HG03039 (cell line): ENCODE results near the gene SCFD1.

Experiments used
- ATAC-seq: cut with Tn5 transposase; IDR thresholded peaks from one replicate; pipeline ENCODE4 v1.9.1; 2021; ENCODE audit warnings: mild to moderate bottlenecking, moderate library complexity; ENCODE audit not compliant: unreplicated experiment

The SCFD1 gene

GRCh38 chr14:30754778-30755177 is 132.7 kb downstream of the SCFD1 start:
- no peak for ATAC-seq

- no peak for ATAC-seq
Observed at GRCh38 chr14:30756594-30756993, 134.5 kb downstream of the SCFD1 start.

- ATAC-seq, result no peak
Observed at GRCh38 chr14:30757082-30757481, 135.0 kb downstream of the SCFD1 start.

GRCh38 chr14:30759172-30760125 is 137.3 kb downstream of the SCFD1 start:
- ATAC-seq, result no peak

- no peak for ATAC-seq
Observed at GRCh38 chr14:30763891-30764290, 141.8 kb downstream of the SCFD1 start.

DNA sequence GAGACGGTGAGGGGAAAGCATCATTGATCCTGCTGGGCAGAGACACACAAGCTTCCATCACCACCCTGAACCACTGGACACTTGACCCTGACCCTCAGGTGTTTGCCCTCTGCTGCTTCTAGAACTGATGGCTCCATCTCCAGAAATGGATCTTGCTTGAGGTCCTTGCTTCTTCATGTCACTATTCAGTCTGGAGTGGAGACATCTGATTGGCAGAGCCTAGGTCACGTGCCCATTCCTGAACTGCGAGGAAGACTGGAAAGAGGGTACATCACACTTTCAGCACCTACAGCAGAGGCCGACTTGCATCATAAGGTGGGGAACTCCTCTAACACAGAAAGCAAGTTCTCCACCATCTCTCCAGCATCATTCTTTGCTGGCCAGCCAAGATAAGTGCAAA is 145.5 kb downstream of the SCFD1 start:
- no peak for ATAC-seq

- ATAC-seq, result no peak
Observed at GRCh38 chr14:30768791-30769190, 146.7 kb downstream of the SCFD1 start.

DNA sequence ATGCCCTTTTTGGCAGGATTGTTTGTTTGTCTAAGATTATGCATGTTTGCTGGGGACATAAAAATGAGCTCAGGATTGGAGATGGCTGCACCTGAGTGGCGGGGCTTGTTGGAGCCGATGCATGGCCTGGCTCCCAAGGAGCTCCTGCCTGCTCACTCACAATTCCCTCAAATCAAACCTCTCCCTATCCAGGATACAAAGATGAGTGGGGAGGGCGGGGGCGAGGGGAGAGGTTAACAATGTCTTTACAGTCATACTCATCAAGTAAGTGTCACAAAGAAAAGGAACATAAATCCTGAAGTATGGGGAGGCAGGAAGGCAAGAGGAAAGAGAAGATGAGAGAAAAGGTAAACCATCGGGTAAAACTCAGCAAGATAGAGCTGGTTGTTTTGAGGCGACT is 148.3 kb downstream of the SCFD1 start:
- no peak for ATAC-seq

DNA sequence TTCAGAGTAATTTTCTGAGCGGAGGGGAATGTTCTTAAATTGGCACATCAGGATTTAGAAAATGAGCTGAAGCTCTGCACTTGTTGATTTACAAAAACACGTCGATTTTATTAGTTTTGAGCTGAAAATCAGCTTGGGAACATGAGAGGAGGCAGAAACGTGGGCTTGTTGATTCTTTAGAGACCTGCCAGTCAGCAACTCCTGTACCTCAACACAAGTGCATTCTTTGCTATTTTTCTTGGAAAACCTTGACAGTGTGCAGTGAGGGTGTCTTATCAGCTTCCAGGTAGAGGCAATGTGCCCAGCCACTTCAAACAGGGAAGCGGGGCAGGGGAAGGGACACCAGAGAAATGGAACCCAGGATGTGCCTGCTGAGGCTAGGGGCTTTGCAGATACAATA is 149.5 kb downstream of the SCFD1 start:
- ATAC-seq, result no peak

DNA sequence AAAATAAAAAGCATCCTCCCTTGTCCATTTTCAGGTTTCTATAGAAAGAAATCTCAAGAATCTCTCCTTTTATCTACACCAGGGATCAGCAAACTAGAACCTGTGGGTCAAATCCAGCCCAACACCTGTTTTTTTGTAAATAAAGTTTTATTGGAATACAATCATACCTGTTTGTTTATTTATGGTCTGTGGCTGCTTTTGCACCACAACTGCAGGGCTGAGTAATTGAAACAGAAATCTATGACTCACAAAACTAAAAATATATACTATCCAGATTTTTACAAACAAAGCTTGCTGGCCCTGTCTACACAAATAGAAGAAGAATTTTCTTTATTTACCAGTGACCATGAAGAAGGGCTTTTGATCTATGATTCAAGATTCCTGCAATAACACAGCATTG is 157.1 kb downstream of the SCFD1 start:
- no peak for ATAC-seq
